HG03064 (cell line): ENCODE measurements around the gene EIF3D.

Experiments used
- ATAC-seq: cut with Tn5 transposase; IDR thresholded peaks from one replicate; pipeline ENCODE4 v1.9.1; 2021; ENCODE audit warnings: low read depth; ENCODE audit not compliant: unreplicated experiment

The EIF3D gene, protein sequence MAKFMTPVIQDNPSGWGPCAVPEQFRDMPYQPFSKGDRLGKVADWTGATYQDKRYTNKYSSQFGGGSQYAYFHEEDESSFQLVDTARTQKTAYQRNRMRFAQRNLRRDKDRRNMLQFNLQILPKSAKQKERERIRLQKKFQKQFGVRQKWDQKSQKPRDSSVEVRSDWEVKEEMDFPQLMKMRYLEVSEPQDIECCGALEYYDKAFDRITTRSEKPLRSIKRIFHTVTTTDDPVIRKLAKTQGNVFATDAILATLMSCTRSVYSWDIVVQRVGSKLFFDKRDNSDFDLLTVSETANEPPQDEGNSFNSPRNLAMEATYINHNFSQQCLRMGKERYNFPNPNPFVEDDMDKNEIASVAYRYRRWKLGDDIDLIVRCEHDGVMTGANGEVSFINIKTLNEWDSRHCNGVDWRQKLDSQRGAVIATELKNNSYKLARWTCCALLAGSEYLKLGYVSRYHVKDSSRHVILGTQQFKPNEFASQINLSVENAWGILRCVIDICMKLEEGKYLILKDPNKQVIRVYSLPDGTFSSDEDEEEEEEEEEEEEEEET

GRCh38 chr22:36528795-36529751, at the start of gene EIF3D:
EIF3D (minus strand) TSS chr22:36529166; CDS start chr22:36526121, 3,045 bp downstream.
- peak; percentile 85 for ATAC-seq

- ATAC-seq = no peak
These were observed 49.7 kb upstream of the EIF3D start for GRCh38 chr22:36578619-36579018.

- ATAC-seq = no peak
These were observed 48.1 kb upstream of the EIF3D start for GRCh38 chr22:36577019-36577418.

DNA sequence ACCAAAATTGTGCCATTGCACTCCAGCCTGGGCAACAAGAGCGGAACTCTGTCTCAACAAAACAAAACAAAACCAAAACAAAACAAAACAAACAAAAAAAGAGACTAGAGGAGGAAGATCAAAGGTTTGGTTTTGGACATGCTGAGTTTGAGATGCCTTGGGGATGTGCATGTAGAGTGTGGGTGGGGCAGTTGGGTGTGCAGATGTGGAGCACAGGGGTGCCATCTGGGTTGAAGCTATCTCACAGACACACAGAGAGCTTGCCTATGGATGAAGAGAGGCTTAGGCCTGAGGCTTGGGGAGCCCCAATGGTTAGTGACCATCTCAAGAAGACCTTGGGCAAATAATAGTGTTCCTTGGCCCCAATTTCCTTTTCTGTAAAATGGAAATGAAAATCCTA, 45.8 kb upstream of the EIF3D start:
- ATAC-seq = no peak

- no peak for ATAC-seq
These were observed 44.9 kb upstream of the EIF3D start for GRCh38 chr22:36573815-36574363.

DNA sequence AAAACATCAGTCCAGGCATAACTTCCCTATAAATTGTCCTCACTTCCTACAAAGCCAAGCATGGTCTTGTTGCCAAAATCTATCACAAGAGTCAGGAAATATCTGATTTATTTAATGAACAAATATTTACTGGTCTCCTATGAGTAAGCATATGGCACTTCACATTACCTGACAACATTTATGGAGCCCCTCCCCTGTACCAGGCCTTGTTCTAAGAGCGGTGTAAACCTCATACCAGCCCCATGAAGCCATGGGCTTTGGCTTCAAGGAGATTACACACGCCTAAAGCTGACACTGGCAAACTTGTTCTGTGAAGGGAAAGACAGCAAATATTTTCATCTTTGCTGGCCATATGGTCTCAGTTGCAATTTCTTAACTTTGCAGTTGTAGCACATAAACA, 43.0 kb upstream of the EIF3D start:
- ATAC-seq = no peak

DNA sequence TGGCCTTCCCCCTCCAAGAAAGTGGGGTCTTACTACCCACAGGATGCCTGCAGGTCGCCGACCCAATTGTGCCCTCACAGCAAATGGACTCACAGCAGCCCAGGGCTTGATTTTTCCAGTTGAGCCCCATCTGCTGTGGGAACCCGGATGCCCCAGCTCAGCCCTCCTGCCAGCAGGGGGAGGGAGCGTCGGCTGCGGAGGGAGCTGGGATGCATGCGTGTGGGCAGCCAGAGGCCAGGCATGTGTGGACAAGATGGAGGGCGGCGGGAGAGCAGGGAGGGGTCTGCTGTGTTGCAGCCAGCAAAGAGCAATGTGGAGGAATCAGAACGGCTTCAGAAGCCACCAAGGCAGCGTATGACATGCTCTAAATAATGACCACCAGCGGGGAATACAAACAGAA, 41.0 kb upstream of the EIF3D start:
- no peak for ATAC-seq

DNA sequence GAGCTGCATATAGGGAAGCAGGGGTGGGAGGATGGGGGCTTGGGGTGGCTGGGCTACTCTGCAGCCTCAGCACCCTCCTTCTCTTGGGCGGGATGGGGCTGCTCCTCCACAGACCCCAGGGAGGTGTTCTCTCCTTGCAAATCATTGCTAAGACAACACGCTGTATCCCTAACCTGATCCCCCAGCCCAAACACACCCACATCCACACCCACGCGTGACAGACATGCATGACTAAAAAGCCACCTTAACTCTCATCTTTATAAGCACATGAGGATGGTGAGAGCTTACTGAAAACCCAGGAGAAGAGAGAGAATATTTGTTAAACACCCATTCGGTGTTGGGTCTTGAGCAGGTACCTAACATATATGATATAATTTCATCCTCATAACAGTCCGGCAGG, 39.9 kb upstream of the EIF3D start:
- no peak for ATAC-seq

GRCh38 chr22:36566720-36567119, 37.8 kb upstream of the EIF3D start:
- ATAC-seq = no peak

DNA sequence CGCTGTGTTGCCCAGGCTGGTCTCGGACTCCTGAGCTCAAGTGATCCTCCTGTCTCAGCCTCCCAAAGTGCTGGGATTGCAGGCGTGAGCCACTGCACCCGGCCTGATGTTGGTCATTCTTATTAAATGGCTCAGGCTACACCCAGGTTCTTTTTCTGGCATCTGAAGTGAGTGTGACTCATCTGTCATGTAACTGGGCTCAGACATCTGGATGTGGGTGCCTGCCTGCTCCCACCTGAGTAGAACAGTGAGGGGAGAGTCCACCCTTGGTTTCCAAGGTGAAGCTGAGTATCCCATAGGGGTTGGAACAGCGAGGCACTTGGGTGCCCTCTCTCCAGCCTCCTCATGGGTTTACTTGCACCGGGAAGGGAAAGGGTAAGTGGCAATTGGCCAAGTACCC, 36.7 kb upstream of the EIF3D start:
- no peak for ATAC-seq

- no peak for ATAC-seq
These were observed 36.2 kb upstream of the EIF3D start for GRCh38 chr22:36565159-36565507.

- no peak for ATAC-seq
These were observed 35.6 kb upstream of the EIF3D start for GRCh38 chr22:36564422-36565158.

DNA sequence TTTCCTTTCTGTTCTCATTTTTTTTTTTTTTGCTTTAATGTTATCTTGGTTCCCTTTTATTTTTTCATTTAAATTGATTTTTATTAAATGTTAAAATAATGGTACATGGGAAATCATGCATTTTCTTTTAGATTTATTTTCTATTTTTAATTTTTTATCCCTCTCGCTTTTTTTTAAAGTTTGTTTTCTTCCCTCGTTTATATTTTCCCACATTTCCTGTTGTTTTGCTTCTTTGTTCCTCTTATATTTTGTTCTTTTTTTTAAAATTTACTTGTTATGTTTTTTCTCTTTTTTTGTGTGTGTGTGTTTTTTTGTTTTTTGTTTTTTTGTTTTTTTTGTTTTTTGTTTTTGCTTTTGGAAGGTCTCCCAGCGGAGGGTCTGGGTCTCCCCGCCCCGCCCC, 34.9 kb upstream of the EIF3D start:
- ATAC-seq = no peak

DNA sequence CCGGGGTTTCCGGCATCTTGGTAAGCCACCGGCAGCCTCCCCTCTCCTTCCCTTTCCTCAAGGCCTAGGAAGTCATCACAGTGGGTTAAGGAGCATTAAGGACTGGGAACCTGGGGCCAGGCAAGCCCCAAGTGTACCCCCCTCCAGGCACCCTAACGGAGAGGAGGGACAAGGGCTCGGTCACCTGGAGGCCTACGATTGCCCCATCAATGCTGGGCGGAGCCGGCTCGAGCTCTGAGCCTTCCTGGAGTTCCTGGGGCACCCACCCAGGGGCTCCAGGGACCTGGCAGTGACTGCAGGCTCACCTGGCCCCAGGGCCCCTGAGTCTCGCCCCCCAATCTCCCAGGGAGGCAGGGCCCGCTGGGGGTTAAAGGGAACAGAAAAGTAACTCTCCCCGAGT, 34.5 kb upstream of the EIF3D start:
- ATAC-seq = no peak

DNA sequence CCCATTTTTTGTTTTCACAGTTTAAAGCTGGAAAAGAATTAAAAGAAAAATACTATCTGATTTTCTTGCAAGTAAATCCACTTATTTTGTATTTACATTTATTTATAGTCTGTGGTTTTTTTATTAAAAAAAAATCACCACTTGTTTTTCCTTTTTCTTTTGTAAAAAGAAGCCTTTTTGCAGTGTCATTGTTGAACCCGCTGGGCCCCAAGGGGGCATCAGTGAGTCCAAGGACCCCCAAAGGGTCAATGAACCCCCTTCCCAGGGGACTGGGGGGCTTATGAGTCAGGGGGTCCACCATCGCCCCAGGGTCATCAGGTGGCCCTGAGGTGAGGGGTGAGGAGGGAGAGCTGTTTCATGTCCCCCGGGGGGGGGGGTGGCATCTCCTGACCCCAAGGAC, 34.0 kb upstream of the EIF3D start:
- no peak for ATAC-seq

- no peak for ATAC-seq
These were observed 33.4 kb upstream of the EIF3D start for GRCh38 chr22:36562261-36562835.

GRCh38 chr22:36561291-36561811, 32.4 kb upstream of the EIF3D start:
- no peak for ATAC-seq

DNA sequence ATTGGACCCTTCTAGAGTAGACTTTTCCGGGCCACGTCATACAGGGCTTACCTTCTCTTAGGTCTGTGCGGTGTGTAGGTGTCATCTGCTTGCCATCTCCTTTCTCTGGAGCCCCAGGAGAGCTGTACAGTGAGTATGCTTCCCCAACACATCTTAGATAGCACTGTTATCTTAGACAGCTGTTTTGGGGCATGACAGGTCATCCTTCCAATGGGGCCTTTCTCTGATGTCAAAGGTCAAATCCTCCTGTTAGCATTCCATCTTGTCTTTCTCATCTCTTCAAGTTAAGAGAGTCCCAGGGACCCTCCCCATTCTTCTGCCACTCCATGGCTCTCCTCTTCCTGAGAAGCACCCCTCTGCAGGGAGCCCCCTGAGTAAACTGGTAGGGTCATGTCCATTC, 31.0 kb upstream of the EIF3D start:
- no peak for ATAC-seq

GRCh38 chr22:36554098-36554497, 25.1 kb upstream of the EIF3D start:
- no peak for ATAC-seq

- no peak for ATAC-seq
These were observed 23.3 kb upstream of the EIF3D start for GRCh38 chr22:36552289-36552688.
